ENCODE results near the gene LCTL.

LCTL gene, protein sequence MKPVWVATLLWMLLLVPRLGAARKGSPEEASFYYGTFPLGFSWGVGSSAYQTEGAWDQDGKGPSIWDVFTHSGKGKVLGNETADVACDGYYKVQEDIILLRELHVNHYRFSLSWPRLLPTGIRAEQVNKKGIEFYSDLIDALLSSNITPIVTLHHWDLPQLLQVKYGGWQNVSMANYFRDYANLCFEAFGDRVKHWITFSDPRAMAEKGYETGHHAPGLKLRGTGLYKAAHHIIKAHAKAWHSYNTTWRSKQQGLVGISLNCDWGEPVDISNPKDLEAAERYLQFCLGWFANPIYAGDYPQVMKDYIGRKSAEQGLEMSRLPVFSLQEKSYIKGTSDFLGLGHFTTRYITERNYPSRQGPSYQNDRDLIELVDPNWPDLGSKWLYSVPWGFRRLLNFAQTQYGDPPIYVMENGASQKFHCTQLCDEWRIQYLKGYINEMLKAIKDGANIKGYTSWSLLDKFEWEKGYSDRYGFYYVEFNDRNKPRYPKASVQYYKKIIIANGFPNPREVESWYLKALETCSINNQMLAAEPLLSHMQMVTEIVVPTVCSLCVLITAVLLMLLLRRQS

GRCh38 chr15:66565741-66566144, at the start of gene LCTL:
Gene LCTL (minus strand): TSS chr15:66565998. CDS start chr15:66565365, 633 bp downstream.
- no peak for DNase-seq (ENCODE audit: low read depth in 2 of 2)

GRCh38 chr15:66614951-66615760, 49.4 kb upstream of the LCTL start:
- DNase-seq (ENCODE audit: low read depth in 2 of 2) = no peak

- no peak for DNase-seq (ENCODE audit: low read depth in 2 of 2)
Measured at GRCh38 chr15:66614456-66614855, 48.7 kb upstream of the LCTL start.

GRCh38 chr15:66613743-66614142, 47.9 kb upstream of the LCTL start:
- no peak for DNase-seq (ENCODE audit: low read depth in 2 of 2)

- no peak for DNase-seq (ENCODE audit: low read depth in 2 of 2)
Measured at GRCh38 chr15:66611257-66612053, 45.7 kb upstream of the LCTL start.

DNA sequence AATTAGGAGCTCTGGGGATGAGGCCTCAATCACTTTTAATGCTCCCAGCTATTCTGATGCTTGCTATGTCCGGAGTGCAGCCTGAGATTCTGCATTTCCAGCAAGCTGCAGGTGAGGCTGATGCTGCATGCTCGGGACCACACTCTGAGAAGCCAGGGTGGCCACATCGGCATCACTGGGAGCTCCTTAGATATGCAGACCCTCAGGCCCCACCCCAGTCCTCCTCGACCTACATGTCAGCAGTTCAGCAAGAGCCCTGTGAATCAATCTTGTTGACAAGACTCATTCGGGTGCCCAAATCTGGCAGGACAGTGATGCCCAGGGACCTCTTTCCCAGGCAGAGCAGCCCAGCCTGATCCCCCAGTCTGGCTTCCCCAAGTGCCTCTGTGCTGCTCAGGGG, 44.1 kb upstream of the LCTL start:
- DNase-seq (ENCODE audit: low read depth in 2 of 2) = no peak

DNA sequence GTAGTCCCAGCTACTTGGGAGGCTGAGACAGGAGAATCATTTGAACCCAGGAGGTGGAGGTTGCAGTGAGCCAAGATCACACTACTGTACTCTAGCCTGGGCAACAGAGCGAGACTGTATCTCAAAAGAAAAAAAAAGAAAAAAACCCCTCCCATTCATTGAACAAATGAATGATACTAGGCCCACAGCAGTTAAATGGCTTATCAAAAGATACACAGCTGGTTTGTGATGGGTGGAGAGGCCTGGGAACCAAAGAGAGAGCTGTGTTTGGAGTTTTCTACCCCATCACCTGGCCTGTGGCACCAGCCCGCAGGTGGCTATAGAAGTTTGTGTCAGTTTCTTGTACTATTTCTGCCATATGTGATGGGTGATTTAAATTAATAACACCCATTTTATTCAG, 43.1 kb upstream of the LCTL start:
- no peak for DNase-seq (ENCODE audit: low read depth in 2 of 2)

GRCh38 chr15:66608159-66608558, 42.4 kb upstream of the LCTL start:
- DNase-seq (ENCODE audit: low read depth in 2 of 2) = no peak

DNA sequence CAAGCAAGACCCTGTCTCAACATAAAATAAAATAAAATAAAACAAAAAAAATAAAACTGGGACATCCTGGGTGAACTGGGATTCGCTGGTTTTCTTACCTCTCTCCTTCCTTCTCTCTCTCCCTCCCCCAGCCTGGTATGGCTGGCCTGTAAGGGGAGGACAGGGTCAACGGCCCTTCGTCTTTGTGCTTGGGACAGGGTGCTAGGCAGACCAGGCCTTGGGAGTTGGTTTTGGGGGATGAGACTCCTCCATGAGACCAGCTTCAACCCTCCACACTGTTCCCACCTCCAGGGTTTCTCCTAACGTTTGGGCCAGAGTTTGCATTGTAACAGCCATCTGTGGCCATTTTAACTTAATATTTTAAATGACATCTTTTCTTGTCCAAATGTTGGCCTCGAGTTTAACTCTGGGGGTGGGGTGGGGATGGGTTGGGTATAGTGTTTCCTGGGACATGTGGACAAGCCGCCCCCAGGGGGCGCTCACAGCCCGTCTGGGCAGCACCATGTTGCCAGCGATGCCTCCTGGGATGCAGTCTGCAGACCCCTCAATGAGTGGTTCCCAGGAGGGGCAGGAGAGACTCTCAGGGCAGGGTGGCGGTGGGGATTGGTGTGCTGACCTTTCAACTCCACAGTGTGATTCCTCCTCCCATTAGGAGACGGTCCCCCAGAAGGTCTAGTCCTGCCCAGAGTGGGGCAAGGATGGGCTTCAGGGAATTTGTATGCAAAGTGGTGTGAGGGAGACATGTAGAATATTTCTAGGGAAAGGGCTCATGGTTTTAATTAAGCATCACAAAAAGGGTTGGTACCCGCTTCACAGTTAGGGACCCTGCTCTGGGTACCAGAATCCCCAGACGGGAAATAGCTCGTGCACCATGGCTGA, 37.7 kb upstream of the LCTL start:
- DNase-seq (ENCODE audit: low read depth in 2 of 2) = peak; percentile 15 to 25

GRCh38 chr15:66601521-66601920, 35.7 kb upstream of the LCTL start:
- no peak for DNase-seq (ENCODE audit: low read depth in 2 of 2)

DNA sequence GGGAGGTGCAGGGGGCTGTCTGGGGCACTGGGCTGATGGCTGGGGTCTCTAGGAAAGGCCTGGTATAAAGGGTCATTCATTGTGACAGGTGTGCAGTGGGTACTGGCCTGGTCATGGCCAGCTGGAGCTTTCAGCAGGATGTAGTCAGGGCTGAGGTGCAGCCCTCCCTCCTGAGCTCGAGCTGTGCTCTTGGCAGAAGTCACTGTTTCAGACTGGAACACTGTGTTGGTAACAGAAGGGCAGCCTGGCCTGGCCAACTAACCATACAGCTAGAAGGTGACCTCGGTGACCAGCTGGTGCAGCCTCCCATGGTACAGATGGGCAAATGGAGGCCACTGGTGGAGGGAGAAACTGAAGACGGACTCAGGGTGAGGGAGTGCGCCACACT, 34.4 kb upstream of the LCTL start:
- no peak for DNase-seq (ENCODE audit: low read depth in 2 of 2)

- no peak for DNase-seq (ENCODE audit: low read depth in 2 of 2)
Measured at GRCh38 chr15:66599536-66600239, 33.9 kb upstream of the LCTL start.

DNA sequence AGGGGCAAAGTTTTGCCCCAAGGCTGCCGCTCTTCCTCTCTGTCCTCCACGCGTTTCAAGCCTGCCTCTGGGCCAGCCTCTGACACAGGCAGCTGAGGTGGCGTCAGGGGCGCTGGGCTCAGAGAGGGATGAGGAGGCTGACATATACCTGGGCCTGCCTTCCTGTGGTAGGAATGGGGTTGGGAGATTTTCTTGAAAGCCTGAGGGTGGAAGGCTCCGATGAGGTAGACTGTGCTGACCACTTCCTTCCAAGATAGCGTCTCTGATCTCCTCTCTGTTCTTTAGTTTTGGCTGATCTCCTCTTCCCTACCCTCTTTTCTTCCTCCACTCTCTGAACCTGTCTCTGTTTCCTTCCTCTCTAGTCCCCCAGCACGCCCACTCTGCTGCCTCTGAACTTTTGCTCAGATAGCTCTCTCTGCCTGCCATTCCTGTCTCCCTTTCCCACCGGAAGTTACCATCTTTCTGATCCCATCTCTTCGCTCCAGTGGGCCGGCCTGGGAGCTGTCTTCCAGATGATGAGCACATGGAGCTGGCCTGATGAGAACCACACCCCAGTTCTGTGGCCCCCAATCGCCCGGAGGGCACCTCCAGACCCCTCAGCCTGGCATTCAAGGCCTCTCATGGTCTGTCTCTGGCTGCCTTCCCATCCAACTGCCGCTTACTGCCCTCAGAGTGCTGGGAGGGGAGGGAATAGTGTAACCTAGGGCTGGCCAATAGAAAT, 32.5 kb upstream of the LCTL start:
- DNase-seq (ENCODE audit: low read depth in 2 of 2) = no peak

DNA sequence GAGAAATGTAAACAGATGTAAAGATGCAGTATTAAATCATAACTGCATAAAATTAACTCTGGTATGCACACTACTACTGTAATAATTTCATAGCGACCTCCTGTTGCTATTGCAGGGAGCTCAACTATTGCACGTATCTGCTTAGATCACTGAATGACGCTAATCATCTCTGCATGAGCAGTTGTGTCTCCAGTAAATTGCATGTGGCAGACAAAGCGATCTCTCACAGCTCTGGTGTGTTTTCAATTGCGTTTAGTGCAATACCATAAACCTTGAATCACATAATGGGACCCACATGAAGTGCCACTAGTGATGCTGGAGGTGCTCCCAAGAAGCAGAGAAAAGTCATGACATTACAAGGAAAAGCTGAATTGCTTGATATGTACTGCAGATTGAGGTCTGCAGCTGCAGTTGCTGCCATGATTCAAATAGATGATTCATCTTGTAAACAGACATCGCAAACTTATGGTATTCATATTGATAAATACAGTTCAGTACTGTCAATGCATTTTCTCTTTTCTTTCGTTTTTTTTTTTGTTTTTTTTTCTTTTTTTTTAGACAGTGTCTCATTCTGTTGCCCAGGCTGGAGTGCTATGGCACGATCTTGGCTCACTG, 30.2 kb upstream of the LCTL start:
- no peak for DNase-seq (ENCODE audit: low read depth in 2 of 2)

- DNase-seq (ENCODE audit: low read depth in 2 of 2) = no peak
Measured at GRCh38 chr15:66595332-66595731, 29.5 kb upstream of the LCTL start.

DNA sequence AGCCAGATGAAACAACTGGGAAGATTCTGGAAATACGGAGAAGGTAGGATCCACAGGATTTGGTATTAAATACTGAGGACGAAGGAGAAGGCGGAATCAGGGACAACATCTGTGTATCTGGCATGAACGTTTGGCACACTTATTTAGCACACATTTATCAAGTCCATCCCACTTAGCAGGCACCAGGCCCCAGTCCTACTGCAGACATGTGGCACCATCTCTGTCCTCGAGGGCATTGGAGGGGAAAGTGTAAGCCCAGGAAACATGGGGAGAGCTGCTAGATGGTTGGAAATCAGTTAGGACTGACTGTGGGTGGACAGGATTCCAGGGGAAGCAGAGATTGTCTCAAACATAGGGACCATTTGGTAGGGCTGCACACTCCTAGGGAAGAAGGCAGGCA, 29.0 kb upstream of the LCTL start:
- DNase-seq (ENCODE audit: low read depth in 2 of 2) = no peak

- no peak for DNase-seq (ENCODE audit: low read depth in 2 of 2)
Measured at GRCh38 chr15:66594344-66594743, 28.5 kb upstream of the LCTL start.

GRCh38 chr15:66593219-66593780, 27.5 kb upstream of the LCTL start:
- DNase-seq (ENCODE audit: low read depth in 2 of 2) = no peak
